A204.1 (cell line): ENCODE results near the gene IFITM2.
"Not testable (repeated sequence)": the region's sequence is repeated elsewhere in the genome, so short reads cannot be mapped to it uniquely, and the experiment has no call there.

Source experiments
- FAIRE-seq: peaks from 2 replicates; lab custom pipeline; 2012; peaks lifted over from hg19 to GRCh38; lab: Jason Lieb, UNC

Gene IFITM2

GRCh38 chr11:346529-346928, 38.9 kb downstream of the IFITM2 start:
- no peak for FAIRE-seq

GRCh38 chr11:349270-349954, 41.8 kb downstream of the IFITM2 start:
- not testable (repeated sequence) for FAIRE-seq

GRCh38 chr11:350033-350722, 42.6 kb downstream of the IFITM2 start:
- not testable (repeated sequence) for FAIRE-seq

GRCh38 chr11:350723-351255, 43.2 kb downstream of the IFITM2 start:
- no peak for FAIRE-seq

GRCh38 chr11:351411-351810, 43.8 kb downstream of the IFITM2 start:
- FAIRE-seq: no peak

GRCh38 chr11:352456-353031, 44.9 kb downstream of the IFITM2 start:
- no peak for FAIRE-seq

GRCh38 chr11:353179-353873, 45.7 kb downstream of the IFITM2 start:
- FAIRE-seq: no peak

GRCh38 chr11:355581-356458, 48.2 kb downstream of the IFITM2 start:
- FAIRE-seq: no peak

GRCh38 chr11:356610-357009, 49.0 kb downstream of the IFITM2 start:
- no peak for FAIRE-seq

GRCh38 chr11:357582-357981, 50.0 kb downstream of the IFITM2 start:
- FAIRE-seq: no peak

- FAIRE-seq: no peak
Measured at GRCh38 chr11:358129-358800, 50.6 kb downstream of the IFITM2 start.
